Measurements from ENCODE around the gene ZC2HC1B. TPM values are rescaled to one million over a fixed set of nuclear protein-coding genes. Genes with fewer than 3 reads are reported as not detected.

The ZC2HC1B gene
- total RNA-seq, 1 experiment from 2014 or later: not detected

DNA sequence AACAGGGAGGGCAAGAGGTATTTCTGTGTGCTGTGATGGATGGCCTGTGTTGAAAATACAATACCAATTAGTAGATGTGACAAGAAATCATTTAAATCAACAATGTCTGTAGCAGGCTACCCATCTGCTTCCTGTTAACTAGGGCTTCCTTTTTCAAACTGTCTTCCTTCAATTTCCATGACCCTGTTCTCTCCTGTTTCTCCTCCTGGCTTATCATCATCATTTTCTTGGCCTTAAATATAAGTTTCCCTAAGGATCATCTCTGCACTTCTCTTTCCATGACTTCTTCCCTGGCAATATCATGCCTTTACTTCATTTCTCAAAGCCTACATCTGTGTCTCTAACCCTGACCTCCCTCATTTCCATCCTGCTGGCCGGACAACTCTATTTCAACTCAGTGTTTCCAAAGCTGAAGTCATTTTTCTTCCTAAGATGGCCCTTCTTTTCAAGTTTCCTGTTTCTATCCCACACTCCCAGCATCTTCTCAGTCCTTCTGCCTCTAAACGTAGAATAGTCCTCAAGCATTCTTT, 18.2 kb downstream of the ZC2HC1B start:
- H3K9ac ChIP-seq (ENCODE audit: low read length): no peak overlapping the region
- H3K9me2 ChIP-seq (ENCODE audit: insufficient read depth): no peaks in the 10 kb centered on the region
- no peaks in the 10 kb centered on the region for H3K79me2 ChIP-seq (ENCODE audit: insufficient read depth, low read length)
- no peaks in the 10 kb centered on the region for H3K27me3 ChIP-seq (ENCODE audit: insufficient read depth, low read length)
- H4K20me1 ChIP-seq (ENCODE audit: insufficient read depth): no peaks in the 10 kb centered on the region
- no TSS peak for BruUV-seq (replicated peaks)
- RAD21 ChIA-PET (ENCODE audit: low non-redundant PET in 1 of 2, low total read pairs in 2 of 2, uncharacterized antibody in 2 of 2, unreplicated experiment in 2 of 2): no interaction called here
- ATAC-seq (no peak), DNase-seq (ENCODE audit: low read depth, low spot score) (no peak)
- no peaks in the 10 kb centered on the region for H3K9me3 ChIP-seq (ENCODE audit: control insufficient read depth in 1 of 2, insufficient read depth in 1 of 2, low read depth in 1 of 2, low read length in 2 of 2)
- CTCF ChIA-PET: no interaction called here
- H3K4me3 ChIP-seq (replicated peaks in 1 of 2; ENCODE audit: low read depth in 1 of 2, low read length in 2 of 2): no peak overlapping the region
- H3K36me3 ChIP-seq (ENCODE audit: control insufficient read depth in 1 of 2, insufficient read depth in 2 of 2, low read length in 2 of 2): no peaks in the 10 kb centered on the region
- POLR2A ChIA-PET: no interaction called here
- no peak overlapping the region for H2AFZ ChIP-seq (ENCODE audit: low read depth, low read length, poor library complexity, severe bottlenecking)
- no peak overlapping the region for H3K4me2 ChIP-seq (ENCODE audit: low read length)
- no peak overlapping the region for H3K27ac ChIP-seq (ENCODE audit: low read depth, low read length)
- H3K4me1 ChIP-seq (ENCODE audit: control insufficient read depth in 1 of 2, insufficient read depth in 2 of 2, low read length in 2 of 2): no peaks in the 10 kb centered on the region
- intact Hi-C loops (cut with micrococcal nuclease): no loop called here
- TF ChIP-seq EZH2phosphoT487 (IDR thresholded peaks at IDR 0.05; ENCODE audit: borderline replicate concordance) (no peak), REST (IDR thresholded peaks at IDR 0.05; ENCODE audit: low read depth) (no peak), TCF7L2 (IDR thresholded peaks at IDR 0.05; ENCODE audit: borderline replicate concordance, extremely low read depth, insufficient read depth, insufficient read length) (no peak), ZFX (IDR thresholded peaks at IDR 0.05) (no peak), SIN3A (IDR thresholded peaks at IDR 0.05; ENCODE audit: low read depth) (no peak), ZBTB33 (IDR thresholded peaks at IDR 0.05; ENCODE audit: extremely low read depth, insufficient replicate concordance, low read length) (no peak), CEBPB (IDR thresholded peaks at IDR 0.05; ENCODE audit: low read depth) (no peak), EZH2 (IDR thresholded peaks at IDR 0.05) (no peak), POLR2AphosphoS5 (IDR thresholded peaks at IDR 0.05; ENCODE audit: low read depth, low read length) (no peak), SP1 (IDR thresholded peaks at IDR 0.05; ENCODE audit: low read depth) (no peak), CBX3 (IDR thresholded peaks at IDR 0.05; ENCODE audit: low read depth) (no peak), POLR2A (IDR thresholded peaks at IDR 0.05; ENCODE audit: borderline replicate concordance, extremely low read depth, insufficient read depth, insufficient read length) (no peak), SRF (IDR thresholded peaks at IDR 0.05; ENCODE audit: low read depth) (no peak), FOSL1 (IDR thresholded peaks at IDR 0.05; ENCODE audit: low read depth) (no peak), RAD21 (IDR thresholded peaks at IDR 0.05; ENCODE audit: low read depth) (no peak), JUND (IDR thresholded peaks at IDR 0.05) (no peak), ATF3 (IDR thresholded peaks at IDR 0.05) (no peak)
- TF ChIP-seq, protein P1, sequence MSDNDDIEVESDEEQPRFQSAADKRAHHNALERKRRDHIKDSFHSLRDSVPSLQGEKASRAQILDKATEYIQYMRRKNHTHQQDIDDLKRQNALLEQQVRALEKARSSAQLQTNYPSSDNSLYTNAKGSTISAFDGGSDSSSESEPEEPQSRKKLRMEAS (IDR thresholded peaks at IDR 0.05): no peak
- TF ChIP-seq, protein P2, sequence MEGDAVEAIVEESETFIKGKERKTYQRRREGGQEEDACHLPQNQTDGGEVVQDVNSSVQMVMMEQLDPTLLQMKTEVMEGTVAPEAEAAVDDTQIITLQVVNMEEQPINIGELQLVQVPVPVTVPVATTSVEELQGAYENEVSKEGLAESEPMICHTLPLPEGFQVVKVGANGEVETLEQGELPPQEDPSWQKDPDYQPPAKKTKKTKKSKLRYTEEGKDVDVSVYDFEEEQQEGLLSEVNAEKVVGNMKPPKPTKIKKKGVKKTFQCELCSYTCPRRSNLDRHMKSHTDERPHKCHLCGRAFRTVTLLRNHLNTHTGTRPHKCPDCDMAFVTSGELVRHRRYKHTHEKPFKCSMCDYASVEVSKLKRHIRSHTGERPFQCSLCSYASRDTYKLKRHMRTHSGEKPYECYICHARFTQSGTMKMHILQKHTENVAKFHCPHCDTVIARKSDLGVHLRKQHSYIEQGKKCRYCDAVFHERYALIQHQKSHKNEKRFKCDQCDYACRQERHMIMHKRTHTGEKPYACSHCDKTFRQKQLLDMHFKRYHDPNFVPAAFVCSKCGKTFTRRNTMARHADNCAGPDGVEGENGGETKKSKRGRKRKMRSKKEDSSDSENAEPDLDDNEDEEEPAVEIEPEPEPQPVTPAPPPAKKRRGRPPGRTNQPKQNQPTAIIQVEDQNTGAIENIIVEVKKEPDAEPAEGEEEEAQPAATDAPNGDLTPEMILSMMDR (IDR thresholded peaks at IDR 0.05 in 2 of 3, conservative IDR thresholded peaks at IDR 0.05 in 1 of 3; ENCODE audit: borderline replicate concordance in 1 of 3, insufficient read depth in 1 of 3, low read depth in 2 of 3, low read length in 2 of 3): no peak
